ENCODE measurements around the gene SPPL3. TPM values are rescaled to one million over a fixed set of nuclear protein-coding genes. Genes with fewer than 3 reads are reported as not detected.
A peak's percentile ranks its signal among the peaks of the same experiment; 100 is the strongest.

The SPPL3 gene
- total RNA-seq, 1 donor from 2014 or later = 28.5 TPM

DNA sequence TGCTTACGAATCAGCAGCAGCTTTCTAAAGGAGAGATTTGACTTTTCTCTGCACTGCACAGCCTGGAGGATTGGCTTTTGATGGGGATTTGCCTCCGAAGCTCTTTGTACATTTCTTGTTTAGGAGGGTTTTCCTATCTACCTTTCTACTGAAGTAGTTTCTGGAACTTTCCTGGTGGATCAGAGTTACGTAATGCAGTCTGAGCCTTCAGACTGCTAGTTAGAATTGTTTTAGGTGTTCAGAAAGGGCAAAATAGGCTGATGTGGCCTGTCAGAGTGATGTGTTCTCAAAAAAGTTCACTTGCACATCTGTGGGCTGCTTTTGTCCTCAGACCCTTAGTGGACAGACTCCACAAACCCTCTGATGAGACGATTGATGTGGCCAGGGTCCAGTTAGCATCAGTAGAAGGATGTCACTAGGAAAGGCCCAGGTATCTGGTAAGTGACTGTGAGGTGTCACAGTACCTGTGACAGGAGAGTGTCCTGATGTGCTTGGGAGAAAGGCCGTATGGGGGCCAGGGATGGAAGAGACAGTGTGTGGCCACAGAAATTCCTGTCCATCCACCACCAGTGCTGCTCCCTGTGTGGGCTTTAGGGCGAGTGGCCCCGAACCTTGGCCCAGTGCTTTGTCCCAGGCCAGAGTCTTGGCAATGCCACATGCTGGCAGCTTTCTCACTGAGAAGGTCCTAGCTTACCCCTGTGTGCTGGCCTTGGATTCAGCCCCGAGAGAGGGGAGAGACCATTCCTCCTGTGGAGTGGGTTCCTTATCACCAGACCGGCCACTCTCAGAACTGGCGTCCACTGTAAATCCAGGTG, 183.0 kb downstream of the SPPL3 start:
- DNase-seq = no peak

DNA sequence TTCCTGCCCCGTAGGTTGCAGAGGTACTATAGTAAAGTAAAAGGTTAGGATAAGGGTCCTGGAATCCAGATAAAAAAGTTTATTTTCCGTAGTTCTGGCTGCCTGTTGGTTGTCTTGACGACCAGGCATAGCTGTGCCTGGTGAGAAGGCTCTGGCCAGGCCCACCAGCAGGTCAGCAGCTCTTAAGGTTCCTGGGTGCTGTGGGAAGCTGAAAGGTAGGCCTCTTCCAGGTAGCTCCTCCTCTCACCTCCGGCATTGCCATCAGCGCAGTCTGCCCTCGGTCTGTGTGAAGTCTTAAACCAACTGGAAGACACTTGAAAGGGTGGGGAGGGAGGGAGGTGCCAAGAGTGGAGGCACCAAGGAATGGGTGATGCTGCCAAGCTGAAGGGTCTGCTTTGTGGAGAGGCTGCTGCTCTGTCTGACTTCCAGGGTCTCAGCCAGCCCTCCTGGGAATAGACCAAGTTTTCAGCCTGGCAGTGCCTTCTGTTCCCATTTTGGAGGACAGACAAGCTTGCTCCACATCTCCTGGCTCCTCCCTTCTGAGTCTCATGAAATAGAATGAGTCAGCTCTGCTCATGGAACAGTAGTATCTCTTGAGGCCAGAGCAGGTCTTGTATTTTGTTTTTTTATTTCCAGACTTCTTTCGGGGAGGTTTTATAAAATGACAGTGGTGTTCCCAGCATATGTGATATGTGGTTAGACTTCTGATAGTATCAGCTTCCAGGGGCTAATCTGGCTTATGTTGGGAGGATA, 183.7 kb downstream of the SPPL3 start:
- DNase-seq = no peak

DNA sequence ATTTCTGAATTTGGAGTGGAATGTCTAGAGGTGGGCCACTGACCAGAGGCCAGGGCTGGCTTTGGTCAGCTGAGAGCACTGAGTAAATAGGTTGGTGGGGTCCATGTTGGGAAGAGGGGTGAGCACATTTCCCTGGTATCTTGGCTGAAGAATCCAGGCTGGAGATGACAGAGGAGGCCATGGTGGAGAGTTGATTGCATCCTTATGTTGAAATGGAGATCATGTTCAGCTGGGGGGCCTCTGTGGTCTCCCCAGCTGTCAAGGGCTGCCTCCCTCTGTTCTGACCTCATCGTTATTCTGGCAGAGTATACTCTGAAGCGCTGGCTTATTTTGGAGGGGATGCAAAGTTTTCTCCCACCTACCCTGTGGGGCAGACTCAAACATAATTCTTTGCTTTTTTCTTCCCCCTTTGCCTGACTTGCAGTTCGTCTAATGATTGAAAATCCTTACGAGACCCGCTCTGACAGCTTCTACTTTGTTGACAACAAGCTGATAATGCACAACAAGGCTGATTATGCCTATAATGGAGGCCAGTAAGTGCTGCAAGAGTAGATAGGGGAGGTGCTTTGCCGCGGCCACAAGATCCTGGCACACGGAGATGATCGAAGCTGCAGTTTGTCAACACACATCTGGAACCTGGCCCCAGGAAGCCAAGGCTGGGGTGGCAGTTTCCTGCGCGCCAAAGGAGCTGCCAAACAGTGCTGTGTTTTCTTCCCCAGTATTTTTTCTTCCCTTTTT, 184.5 kb downstream of the SPPL3 start:
- no peak for DNase-seq

DNA sequence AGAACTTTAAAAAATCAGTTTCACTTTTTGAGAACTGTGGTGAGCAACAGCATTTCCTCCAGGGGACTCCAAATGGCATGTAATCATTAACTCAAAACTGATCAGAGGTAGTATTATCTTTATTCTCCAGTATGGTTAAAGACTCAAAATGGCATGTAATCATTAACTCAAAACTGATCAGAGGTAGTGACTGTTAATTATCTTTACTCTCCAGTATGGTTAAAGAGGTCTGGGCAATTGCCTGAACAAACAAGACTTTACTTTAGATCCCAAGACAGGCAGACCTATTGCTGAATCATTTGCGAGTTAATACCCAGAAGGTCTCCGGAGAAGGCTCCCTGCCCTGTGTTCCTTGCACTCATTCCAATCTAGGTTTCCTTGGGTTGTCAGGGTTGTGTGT, 185.1 kb downstream of the SPPL3 start:
- no peak for DNase-seq

DNA sequence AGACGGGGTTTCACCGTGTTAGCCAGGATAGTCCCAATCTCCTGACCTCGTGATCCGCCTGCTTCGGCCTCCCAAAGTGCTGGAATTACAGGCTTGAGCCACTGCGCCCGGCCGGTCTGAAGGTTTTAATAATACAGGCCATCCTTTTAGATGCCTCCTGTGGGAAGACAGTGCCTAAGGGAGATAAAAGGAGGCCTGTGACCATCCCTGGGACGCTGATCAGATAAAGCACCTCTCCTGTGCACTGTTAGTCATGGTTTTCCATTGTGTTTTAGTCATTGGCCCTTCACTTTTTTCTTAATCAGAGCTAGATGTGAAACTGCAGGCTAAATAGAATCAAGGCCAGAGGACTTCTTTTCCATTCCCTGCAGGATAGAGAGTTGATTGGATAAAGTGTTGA, 186.1 kb downstream of the SPPL3 start:
- DNase-seq = no peak

DNA sequence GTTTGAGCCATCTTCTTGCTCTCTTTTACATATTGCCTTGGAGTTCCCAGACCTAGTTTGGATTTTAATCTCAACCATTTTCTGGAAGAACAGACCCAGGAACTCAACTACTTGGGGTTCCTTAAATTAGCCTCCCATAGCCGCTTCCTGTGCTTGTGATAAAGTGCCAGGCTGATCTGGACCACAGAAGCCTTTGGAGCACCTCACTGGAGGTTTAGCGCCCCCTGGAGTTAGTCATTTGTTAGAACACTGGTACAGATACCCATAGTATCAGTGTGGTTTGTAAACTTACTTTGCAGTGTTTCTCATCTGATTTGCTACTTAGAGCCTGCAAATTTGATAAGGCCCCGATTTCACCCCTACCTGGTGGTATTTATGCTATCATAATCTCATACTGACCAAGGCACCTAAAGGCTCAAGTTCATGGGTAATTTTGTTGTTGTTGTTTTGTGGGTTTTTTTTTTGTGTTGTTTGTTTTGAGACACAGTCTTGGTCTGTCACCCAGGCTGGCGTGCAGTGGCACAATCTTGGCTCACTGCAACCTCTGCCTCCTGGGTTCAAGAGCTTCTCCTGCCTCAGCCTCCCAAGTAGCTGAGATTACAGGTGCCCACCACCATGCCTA, 190.2 kb downstream of the SPPL3 start:
- DNase-seq = peak; percentile 52

DNA sequence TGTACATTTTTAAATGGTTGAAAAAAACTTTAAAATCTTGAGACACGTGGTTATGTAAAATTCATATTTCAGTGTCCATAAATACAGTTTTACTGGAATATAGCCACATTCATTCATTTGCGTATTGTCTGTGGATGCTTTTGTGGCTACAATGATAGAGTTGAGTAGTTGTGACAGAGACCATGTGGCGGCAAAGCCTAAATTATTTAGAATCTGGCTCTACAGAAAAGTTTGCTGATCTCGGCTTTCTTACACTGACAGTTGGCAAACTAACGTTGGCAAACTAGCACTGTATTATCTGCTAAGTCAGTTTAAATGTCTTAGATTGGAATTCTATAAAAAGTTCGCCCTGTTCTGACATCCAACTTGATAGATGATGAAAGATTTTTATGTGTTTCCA, 191.5 kb downstream of the SPPL3 start:
- no peak for DNase-seq

Other genes starting within 250 kb of the SPPL3 start
- 53.9 TPM for gene MLEC, start 217.2 kb downstream of the SPPL3 start, total RNA-seq
- gene UNC119B, start 193.9 kb downstream of the SPPL3 start, total RNA-seq = 15.5 TPM
- 12.3 TPM for gene ACADS, start 178.5 kb downstream of the SPPL3 start, total RNA-seq
- not detected for gene HNF1A, start 74.2 kb upstream of the SPPL3 start, total RNA-seq
- 8.2 TPM for gene C12orf43, start 112.1 kb upstream of the SPPL3 start, total RNA-seq
- 0.30 TPM for gene OASL, start 134.9 kb upstream of the SPPL3 start, total RNA-seq
- 4.2 TPM for gene P2RX7, start 228.5 kb upstream of the SPPL3 start, total RNA-seq